ENCODE results near the gene VIT. TPM values are rescaled to one million over a fixed set of nuclear protein-coding genes. Genes with fewer than 3 reads are reported as not detected.

VIT gene
- total RNA-seq, 4 donors from 2014 or later: 17.0 to 32.3 (median 28.7) TPM

DNA sequence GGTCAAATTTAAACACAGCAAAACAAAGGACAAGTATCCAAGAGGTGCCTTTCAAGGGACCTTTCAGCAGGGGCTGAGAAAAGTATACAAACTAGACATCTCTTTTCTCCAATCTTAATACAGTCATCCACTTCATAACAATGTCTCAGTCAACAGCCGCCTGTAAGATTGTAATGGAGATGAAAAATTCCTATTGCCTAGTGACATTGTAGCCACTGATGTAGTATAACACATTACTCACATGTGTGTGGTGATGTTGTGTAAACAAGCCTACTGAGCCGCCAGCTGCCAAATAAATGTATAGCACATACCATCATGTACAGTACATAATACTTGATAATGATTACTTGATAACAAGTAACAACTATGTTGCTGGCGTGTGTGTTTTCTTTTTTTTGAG, 31.0 kb downstream of the VIT start:
- Histone ChIP-seq H3K27me3 (no peaks in the 10 kb centered on the region), H3K27ac (replicated peaks in 1 of 4) (no peak overlapping the region), H3K9me3 (peaks cover 0 to 6% (median 0%) of the 10 kb centered on the region in 4 donors), H3K4me1 (peaks cover 0 to 16% (median 13%) of the 10 kb centered on the region in 4 donors), H3K36me3 (no peaks in the 10 kb centered on the region), H3K4me3 (no peak overlapping the region)
- DNase-seq (ENCODE audit: extremely low spot score): no peak
- TF ChIP-seq CTCF (IDR thresholded peaks at IDR 0.05) (no peak), POLR2AphosphoS5 (IDR thresholded peaks at IDR 0.05) (no peak), EP300 (IDR thresholded peaks at IDR 0.05) (no peak), POLR2A (IDR thresholded peaks at IDR 0.05; ENCODE audit: low read depth) (no peak)
- WGBS: 95% methylated on average over 3 of the region's 3 CpGs
- intact Hi-C loops (cut with DNase I): no loop called here

- H3K9me3 ChIP-seq: peaks cover 0 to 6% (median 0%) of the 10 kb centered on the region in 4 donors
Observed at GRCh38 chr2:36729067-36729466, 32.6 kb downstream of the VIT start.

GRCh38 chr2:36731941-36732672, 35.6 kb downstream of the VIT start:
- 32% methylated on average over 5 of the region's 5 CpGs for WGBS
- intact Hi-C loops (cut with DNase I): no loop called here
- TF ChIP-seq POLR2AphosphoS5 (IDR thresholded peaks at IDR 0.05) (no peak), CTCF (IDR thresholded peaks at IDR 0.05) (no peak), EP300 (IDR thresholded peaks at IDR 0.05) (no peak), POLR2A (IDR thresholded peaks at IDR 0.05; ENCODE audit: low read depth) (no peak)
- H3K27me3 ChIP-seq: no peaks in the 10 kb centered on the region
- H3K9me3 ChIP-seq: peaks cover 0 to 6% (median 0%) of the 10 kb centered on the region in 4 donors
- DNase-seq (ENCODE audit: extremely low spot score): no peak
- H3K4me3 ChIP-seq: no peak overlapping the region
- peaks cover 0 to 16% (median 13%) of the 10 kb centered on the region in 4 donors for H3K4me1 ChIP-seq
- H3K36me3 ChIP-seq: no peaks in the 10 kb centered on the region
- H3K27ac ChIP-seq (replicated peaks in 1 of 4): no peak overlapping the region

More at GRCh38 chr2:36729067-36729466, 32.6 kb downstream of the VIT start:
- peaks cover 0 to 16% (median 13%) of the 10 kb centered on the region in 4 donors for H3K4me1 ChIP-seq
- DNase-seq (ENCODE audit: extremely low spot score): no peak
- TF ChIP-seq CTCF (IDR thresholded peaks at IDR 0.05) (no peak), POLR2A (IDR thresholded peaks at IDR 0.05; ENCODE audit: low read depth) (no peak), EP300 (IDR thresholded peaks at IDR 0.05) (no peak), POLR2AphosphoS5 (IDR thresholded peaks at IDR 0.05) (no peak)
- intact Hi-C loops (cut with DNase I): no loop called here
- WGBS: 71% methylated on average over 4 of the region's 4 CpGs
- no peaks in the 10 kb centered on the region for H3K36me3 ChIP-seq
- H3K27ac ChIP-seq (replicated peaks in 1 of 4): no peak overlapping the region
- H3K4me3 ChIP-seq: no peak overlapping the region
- H3K27me3 ChIP-seq: no peaks in the 10 kb centered on the region

DNA sequence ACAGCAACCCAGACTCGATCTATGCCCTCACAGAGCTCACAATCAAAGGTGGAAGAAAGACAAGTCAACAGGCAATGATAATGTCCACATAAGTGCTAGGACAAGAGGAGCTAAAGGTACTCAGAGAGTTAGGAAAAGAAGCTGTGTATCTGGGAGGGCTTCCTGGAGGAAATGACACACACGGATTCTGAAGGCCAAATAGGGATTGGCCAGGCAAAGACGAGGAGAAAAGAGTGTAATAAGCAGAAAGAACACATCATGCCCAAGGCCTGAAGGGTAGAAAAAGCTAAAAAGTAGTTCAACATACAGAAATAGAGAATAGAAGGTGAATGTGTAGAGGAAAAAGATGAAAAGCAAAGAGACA, 36.1 kb downstream of the VIT start:
- Histone ChIP-seq H3K27me3 (no peaks in the 10 kb centered on the region), H3K4me3 (no peak overlapping the region), H3K9me3 (peaks cover 0 to 6% (median 0%) of the 10 kb centered on the region in 4 donors), H3K27ac (replicated peaks in 1 of 4) (no peak overlapping the region), H3K4me1 (peaks cover 0 to 16% (median 13%) of the 10 kb centered on the region in 4 donors), H3K36me3 (no peaks in the 10 kb centered on the region)
- no peak for TF ChIP-seq POLR2A (IDR thresholded peaks at IDR 0.05; ENCODE audit: low read depth)
- TF ChIP-seq CTCF (IDR thresholded peaks at IDR 0.05): no peak
- TF ChIP-seq EP300 (IDR thresholded peaks at IDR 0.05): no peak
- TF ChIP-seq POLR2AphosphoS5 (IDR thresholded peaks at IDR 0.05): no peak
- 92% methylated on average over 3 of the region's 3 CpGs for WGBS
- no peak for DNase-seq (ENCODE audit: extremely low spot score)
- intact Hi-C loops (cut with DNase I): no loop called here

All from esophagus muscularis mucosa (tissue), 4 donors.